Activated CD4-positive, alpha-beta T cell treated with anti-CD3 and anti-CD28 coated beads, Interleukin-2, amount 10 ng/mL, durations not matched to agents 7 days and 5 days (primary cell): ENCODE data around the gene C1orf210. TPM values are rescaled to one million over a fixed set of nuclear protein-coding genes. Genes with fewer than 3 reads are reported as not detected.

ENCODE experiments used
- CTCF ChIA-PET: fragments of 350-600 bp; sonication (Branson Sonifier 250); formaldehyde crosslinking; loops from one replicate; lab custom pipeline; 2021; ENCODE audit warnings: antibody characterized with exemption; lab: Charles Lee
- POLR2A ChIA-PET: fragments of 350-600 bp; sonication (Branson Sonifier 250); formaldehyde crosslinking; loops from one replicate; lab custom pipeline; 2021; ENCODE audit warnings: antibody characterized with exemption; lab: Charles Lee
- DNase-seq: peaks from one replicate; pipeline ENCODE4 v3.0.0-alpha.2; 2020
- H3K27ac Mint-ChIP-seq: one replicate; pipeline ENCODE4 v1.8.0; 2021; ENCODE audit warnings: mild to moderate bottlenecking, moderate library complexity, mixed read lengths
- H3K27me3 Mint-ChIP-seq: one replicate; pipeline ENCODE4 v1.8.0; 2021; ENCODE audit warnings: mixed read lengths
- H3K36me3 Mint-ChIP-seq: one replicate; pipeline ENCODE4 v1.8.0; 2021; ENCODE audit warnings: low read depth, mixed read lengths
- H3K4me1 Mint-ChIP-seq: one replicate; pipeline ENCODE4 v1.8.0; 2021; ENCODE audit warnings: mixed read lengths
- H3K4me3 Mint-ChIP-seq: one replicate; pipeline ENCODE4 v1.8.0; 2021; ENCODE audit warnings: mild to moderate bottlenecking, moderate library complexity, mixed read lengths
- H3K9me3 Mint-ChIP-seq: one replicate; pipeline ENCODE4 v1.8.0; 2021; ENCODE audit warnings: mixed read lengths
- total RNA-seq, 2 experiments: library from RNA; stranded (reverse); gene quantifications; one replicate each; pipeline ENCODE4 v1.2.3, GENCODE V29; 2021

Gene C1orf210
- total RNA-seq, 2 experiments from 2014 or later, result not detected

DNA sequence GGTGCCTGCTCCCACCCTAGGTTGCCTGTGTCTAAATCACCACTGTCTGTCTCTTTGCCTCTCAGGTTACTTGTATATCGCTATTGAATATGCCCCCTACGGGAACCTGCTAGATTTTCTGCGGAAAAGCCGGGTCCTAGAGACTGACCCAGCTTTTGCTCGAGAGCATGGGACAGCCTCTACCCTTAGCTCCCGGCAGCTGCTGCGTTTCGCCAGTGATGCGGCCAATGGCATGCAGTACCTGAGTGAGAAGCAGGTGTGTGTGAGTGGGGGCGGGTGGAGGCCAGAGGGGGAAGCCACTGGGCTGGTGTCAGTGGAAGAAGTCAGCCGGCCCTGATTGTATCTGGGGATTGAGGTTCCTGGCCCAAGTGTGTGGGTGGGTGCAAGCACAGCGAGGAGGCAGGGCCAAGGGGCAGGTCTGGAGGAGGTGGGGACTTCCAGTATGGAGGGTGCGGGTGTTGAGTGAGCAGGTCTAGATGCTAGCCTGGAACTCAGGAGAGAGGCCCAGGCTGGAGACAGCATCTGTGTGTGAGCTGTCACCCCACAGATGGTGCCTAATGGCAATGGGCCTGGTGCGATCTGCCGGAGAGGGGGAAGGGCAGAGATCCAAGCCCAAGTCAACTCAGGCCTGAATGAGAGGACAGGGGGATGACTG lies 32.6 kb upstream of the C1orf210 start:
- no peak overlapping the region for H3K27ac Mint-ChIP-seq

DNA sequence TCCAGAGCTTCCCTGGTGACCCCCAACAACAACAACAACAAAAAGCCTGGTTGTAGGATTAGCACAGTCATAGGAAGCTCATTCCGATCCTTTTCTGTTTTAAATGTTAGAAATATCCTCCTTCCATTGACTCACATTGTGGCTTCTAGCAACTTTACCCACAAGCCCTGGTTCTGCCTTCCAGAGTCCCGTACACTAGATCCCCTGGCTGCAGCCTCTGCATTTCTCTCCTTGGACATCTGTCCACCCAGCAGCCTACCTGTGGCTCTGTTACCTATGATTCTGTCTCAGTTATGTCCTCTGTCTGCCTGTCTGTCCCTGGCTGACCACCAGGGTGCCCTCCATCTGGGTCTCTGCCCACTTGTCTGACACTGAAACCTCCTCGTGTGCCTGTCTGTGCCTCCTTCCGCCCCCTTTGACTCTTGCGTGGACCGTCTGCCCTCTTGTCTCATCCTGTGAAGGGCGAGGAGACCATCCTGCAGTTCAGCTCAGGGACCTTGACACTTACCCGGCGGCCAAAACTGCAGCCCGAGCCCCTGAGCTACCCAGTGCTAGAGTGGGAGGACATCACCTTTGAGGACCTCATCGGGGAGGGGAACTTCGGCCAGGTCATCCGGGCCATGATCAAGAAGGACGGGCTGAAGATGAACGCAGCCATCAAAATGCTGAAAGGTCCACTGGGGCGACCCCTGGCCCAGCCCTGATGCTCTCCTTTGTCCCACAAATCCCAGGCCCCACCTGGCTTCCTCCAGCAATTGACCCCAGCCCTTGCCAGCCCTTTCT lies 31.5 kb upstream of the C1orf210 start:
- no peaks in the 10 kb centered on the region for H3K4me1 Mint-ChIP-seq
- CTCF ChIA-PET, result interaction anchor here (1.3 to 1.7 kb wide), 2 partner anchors 12 to 24 kb away, joined by 3 to 4 read pairs; no protein-coding TSS in a partner anchor
- H3K4me3 Mint-ChIP-seq, result no peak overlapping the region

More for the DNA sequence above, 32.6 kb upstream of the C1orf210 start:
- ChIA-PET POLR2A (no interaction called here), CTCF (no interaction called here)
- H3K36me3 Mint-ChIP-seq, result no peaks in the 10 kb centered on the region
- no peak overlapping the region for H3K4me3 Mint-ChIP-seq
- no peaks in the 10 kb centered on the region for H3K9me3 Mint-ChIP-seq
- DNase-seq, result no peak
- no peaks in the 10 kb centered on the region for H3K27me3 Mint-ChIP-seq
- H3K4me1 Mint-ChIP-seq, result no peaks in the 10 kb centered on the region

DNA sequence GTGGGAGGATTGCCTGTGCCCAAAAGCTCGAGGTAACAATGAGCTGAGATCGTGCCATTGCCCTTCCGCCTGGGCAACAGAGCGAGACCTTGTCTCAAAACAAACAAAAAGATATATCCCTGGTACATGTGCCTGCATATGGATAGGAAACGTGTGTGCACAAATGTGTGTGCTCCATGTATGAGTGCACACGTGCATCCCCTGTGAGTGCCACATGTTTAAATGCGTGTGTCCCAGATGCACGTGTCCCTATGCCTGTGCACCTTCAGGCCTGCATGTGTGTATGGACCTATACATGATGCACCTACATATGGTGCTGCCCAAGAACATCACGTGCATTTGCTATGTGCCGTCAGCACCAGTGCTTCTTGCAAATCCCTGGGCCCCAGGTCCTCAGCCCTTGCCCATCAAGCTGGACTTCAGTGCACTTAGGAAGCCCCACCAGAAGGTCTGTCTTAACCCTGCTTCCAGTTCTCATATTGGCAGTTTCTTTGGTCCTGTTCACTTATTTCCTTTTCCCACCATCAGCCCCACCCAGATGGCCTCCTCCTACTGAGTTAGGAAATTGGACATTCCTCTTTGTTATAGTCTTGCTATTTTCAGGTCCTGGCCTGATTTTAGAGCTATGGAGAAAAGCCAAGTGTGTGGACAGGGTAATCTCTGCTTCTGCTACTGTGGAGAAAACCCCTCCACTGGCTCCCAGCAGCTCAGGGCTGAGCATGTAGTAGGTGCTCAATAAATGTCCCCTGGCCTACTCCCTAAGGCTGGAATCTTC lies 30.8 kb upstream of the C1orf210 start:
- DNase-seq, result no peak
- H3K4me3 Mint-ChIP-seq, result no peak overlapping the region
- H3K27me3 Mint-ChIP-seq, result no peaks in the 10 kb centered on the region
- no peaks in the 10 kb centered on the region for H3K9me3 Mint-ChIP-seq
- H3K27ac Mint-ChIP-seq, result no peak overlapping the region
- no peaks in the 10 kb centered on the region for H3K4me1 Mint-ChIP-seq
- CTCF ChIA-PET, result interaction anchor here (1.3 to 1.7 kb wide), 2 partner anchors 13 to 23 kb away, joined by 3 to 4 read pairs; no protein-coding TSS in a partner anchor
- H3K36me3 Mint-ChIP-seq, result no peaks in the 10 kb centered on the region
- POLR2A ChIA-PET, result no interaction called here

More for the DNA sequence above, 31.5 kb upstream of the C1orf210 start:
- no peak overlapping the region for H3K27ac Mint-ChIP-seq
- H3K9me3 Mint-ChIP-seq, result no peaks in the 10 kb centered on the region
- no peaks in the 10 kb centered on the region for H3K36me3 Mint-ChIP-seq
- POLR2A ChIA-PET, result no interaction called here
- DNase-seq, result no peak
- no peaks in the 10 kb centered on the region for H3K27me3 Mint-ChIP-seq

DNA sequence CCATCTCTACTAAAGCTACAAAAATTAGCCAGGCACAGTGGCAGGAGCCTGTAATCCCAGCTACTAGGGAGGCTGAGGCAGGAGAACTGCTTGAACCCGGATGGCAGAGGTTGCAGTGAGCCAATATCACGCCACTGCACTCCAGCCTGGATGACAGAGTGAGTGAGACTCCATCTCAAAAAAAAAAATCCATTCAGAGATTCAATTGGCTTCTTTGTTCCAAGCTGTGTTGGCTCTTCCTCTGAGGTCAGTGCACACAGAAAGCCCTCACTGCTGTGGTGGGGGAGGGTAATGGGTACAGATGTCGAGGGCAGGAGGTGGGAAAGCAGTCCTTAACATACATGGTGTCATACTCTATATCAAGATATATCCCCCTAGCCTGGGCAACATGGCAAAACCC lies 30.1 kb upstream of the C1orf210 start:
- CTCF ChIA-PET, result no interaction called here
- H3K4me3 Mint-ChIP-seq, result no peak overlapping the region

DNA sequence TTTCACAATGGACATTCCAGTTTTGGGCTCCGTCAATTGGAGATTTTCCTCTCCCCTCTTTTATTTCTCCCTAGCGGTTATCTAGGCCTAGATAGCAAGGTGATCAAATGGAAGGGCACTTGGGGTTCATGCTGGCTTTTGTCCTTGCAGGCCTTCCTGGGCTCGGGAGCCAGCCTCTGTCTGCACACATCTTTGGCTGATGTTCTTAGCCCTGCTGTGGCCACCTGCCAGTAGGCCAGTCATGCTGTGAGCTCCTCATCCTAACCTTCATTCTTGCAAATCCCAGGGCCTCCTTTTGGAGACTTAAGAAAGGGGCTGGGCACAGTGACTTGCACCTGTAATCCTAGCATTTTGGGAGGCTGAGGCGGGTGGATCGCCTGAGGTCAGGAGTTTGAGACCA lies 28.9 kb upstream of the C1orf210 start:
- POLR2A ChIA-PET, result no interaction called here
- Mint-ChIP-seq H3K4me3 (no peak overlapping the region), H3K27ac (no peak overlapping the region), H3K36me3 (no peaks in the 10 kb centered on the region), H3K27me3 (no peaks in the 10 kb centered on the region), H3K4me1 (no peaks in the 10 kb centered on the region), H3K9me3 (no peaks in the 10 kb centered on the region)
- no peak for DNase-seq
- CTCF ChIA-PET, result no interaction called here

More for the DNA sequence above, 30.1 kb upstream of the C1orf210 start:
- H3K27ac Mint-ChIP-seq, result no peak overlapping the region
- DNase-seq, result no peak
- H3K4me1 Mint-ChIP-seq, result no peaks in the 10 kb centered on the region
- H3K27me3 Mint-ChIP-seq, result no peaks in the 10 kb centered on the region
- H3K9me3 Mint-ChIP-seq, result no peaks in the 10 kb centered on the region
- POLR2A ChIA-PET, result no interaction called here
- no peaks in the 10 kb centered on the region for H3K36me3 Mint-ChIP-seq

DNA sequence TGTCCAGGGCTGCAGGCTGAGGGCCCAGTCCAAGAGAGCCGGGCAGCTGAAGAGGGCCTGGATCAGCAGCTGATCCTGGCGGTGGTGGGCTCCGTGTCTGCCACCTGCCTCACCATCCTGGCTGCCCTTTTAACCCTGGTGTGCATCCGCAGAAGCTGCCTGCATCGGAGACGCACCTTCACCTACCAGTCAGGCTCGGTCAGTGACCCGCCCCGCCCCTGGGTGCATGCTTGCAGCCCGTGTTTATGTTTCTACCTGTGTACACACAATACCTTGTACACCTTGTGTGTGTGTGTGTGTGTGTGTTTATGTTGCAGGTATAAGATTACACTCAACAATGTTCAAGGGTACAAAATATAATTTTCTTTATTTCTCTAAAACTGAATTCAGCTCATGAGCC lies 28.4 kb upstream of the C1orf210 start:
- no peaks in the 10 kb centered on the region for H3K4me1 Mint-ChIP-seq
- H3K27ac Mint-ChIP-seq, result no peak overlapping the region
- no peak for DNase-seq
- CTCF ChIA-PET, result no interaction called here
- H3K36me3 Mint-ChIP-seq, result no peaks in the 10 kb centered on the region
- no peak overlapping the region for H3K4me3 Mint-ChIP-seq
- H3K9me3 Mint-ChIP-seq, result no peaks in the 10 kb centered on the region
- H3K27me3 Mint-ChIP-seq, result no peaks in the 10 kb centered on the region
- POLR2A ChIA-PET, result no interaction called here

DNA sequence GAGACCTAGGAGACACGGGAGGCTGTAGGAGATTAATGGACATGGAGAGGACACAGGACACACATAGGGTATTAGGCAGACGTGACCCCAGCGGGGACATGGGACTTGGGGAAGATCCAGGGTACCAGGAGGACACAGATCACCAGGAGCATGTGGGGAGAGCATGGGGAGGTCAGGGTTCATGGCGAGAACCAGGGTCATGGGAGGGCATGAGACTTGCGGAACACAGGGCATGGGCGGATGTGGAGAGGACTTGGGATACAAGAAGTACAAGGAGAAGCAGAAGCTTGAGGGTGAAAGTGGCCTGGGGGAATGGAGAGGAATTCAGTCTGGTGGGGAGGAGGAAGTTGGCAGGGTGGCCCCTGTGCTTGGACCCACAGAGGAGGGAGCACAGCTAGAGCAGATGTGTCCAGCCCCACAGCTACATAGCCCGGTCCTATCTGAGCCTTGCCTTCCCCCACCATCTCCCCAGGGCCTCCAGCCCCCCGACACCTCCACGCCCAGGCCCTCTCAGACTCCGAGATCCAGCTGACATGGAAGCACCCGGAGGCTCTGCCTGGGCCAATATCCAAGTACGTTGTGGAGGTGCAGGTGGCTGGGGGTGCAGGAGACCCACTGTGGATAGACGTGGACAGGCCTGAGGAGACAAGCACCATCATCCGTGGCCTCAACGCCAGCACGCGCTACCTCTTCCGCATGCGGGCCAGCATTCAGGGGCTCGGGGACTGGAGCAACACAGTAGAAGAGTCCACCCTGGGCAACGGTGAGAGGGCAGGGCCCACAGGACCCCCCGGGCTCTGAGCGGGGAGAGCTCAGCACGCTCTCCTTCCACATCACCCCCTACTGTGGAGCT lies 27.5 kb upstream of the C1orf210 start:
- no peak for DNase-seq
- POLR2A ChIA-PET, result no interaction called here
- CTCF ChIA-PET, result interaction anchor here (2.3 kb wide), 1 partner anchor 16 kb away, joined by 7 read pairs; no protein-coding TSS in a partner anchor
- no peaks in the 10 kb centered on the region for H3K9me3 Mint-ChIP-seq
- H3K36me3 Mint-ChIP-seq, result no peaks in the 10 kb centered on the region
- no peaks in the 10 kb centered on the region for H3K27me3 Mint-ChIP-seq
- H3K4me3 Mint-ChIP-seq, result no peak overlapping the region
- H3K27ac Mint-ChIP-seq, result no peak overlapping the region
- H3K4me1 Mint-ChIP-seq, result no peaks in the 10 kb centered on the region

DNA sequence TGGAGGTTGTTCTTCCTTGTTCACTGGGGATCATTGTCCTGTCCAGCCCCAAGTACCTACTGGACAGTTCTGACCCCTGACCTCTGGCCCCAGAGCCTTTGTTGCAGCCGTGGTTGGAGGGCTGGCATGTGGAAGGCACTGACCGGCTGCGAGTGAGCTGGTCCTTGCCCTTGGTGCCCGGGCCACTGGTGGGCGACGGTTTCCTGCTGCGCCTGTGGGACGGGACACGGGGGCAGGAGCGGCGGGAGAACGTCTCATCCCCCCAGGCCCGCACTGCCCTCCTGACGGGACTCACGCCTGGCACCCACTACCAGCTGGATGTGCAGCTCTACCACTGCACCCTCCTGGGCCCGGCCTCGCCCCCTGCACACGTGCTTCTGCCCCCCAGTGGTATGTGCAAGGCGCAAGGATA lies 26.8 kb upstream of the C1orf210 start:
- Mint-ChIP-seq H3K27ac (no peak overlapping the region), H3K9me3 (no peaks in the 10 kb centered on the region), H3K27me3 (no peaks in the 10 kb centered on the region), H3K36me3 (no peaks in the 10 kb centered on the region), H3K4me1 (no peaks in the 10 kb centered on the region), H3K4me3 (no peak overlapping the region)
- DNase-seq, result no peak
- ChIA-PET CTCF (interaction anchor here (2.3 kb wide), 1 partner anchor 17 kb away, joined by 7 read pairs; no protein-coding TSS in a partner anchor), POLR2A (no interaction called here)

DNA sequence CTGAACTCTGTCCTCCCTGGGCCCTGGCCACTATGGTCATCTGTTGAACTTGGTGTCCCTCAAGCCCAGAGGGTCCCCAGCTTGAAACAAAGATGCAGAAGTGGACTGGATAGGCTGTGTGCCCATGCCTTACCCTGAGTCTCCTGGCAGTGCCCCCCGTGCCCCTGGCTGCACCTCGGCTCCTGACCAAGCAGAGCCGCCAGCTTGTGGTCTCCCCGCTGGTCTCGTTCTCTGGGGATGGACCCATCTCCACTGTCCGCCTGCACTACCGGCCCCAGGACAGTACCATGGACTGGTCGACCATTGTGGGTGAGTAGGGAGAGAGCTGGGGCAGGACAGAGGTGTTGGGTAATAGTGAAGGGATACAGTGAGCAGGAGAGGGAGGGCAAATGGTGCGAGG lies 26.1 kb upstream of the C1orf210 start:
- Mint-ChIP-seq H3K9me3 (no peaks in the 10 kb centered on the region), H3K36me3 (no peaks in the 10 kb centered on the region), H3K27ac (no peak overlapping the region), H3K4me1 (no peaks in the 10 kb centered on the region), H3K4me3 (no peak overlapping the region), H3K27me3 (no peaks in the 10 kb centered on the region)
- DNase-seq, result no peak
- ChIA-PET POLR2A (no interaction called here), CTCF (interaction anchor here (2.3 kb wide), 1 partner anchor 18 kb away, joined by 7 read pairs; no protein-coding TSS in a partner anchor)

DNA sequence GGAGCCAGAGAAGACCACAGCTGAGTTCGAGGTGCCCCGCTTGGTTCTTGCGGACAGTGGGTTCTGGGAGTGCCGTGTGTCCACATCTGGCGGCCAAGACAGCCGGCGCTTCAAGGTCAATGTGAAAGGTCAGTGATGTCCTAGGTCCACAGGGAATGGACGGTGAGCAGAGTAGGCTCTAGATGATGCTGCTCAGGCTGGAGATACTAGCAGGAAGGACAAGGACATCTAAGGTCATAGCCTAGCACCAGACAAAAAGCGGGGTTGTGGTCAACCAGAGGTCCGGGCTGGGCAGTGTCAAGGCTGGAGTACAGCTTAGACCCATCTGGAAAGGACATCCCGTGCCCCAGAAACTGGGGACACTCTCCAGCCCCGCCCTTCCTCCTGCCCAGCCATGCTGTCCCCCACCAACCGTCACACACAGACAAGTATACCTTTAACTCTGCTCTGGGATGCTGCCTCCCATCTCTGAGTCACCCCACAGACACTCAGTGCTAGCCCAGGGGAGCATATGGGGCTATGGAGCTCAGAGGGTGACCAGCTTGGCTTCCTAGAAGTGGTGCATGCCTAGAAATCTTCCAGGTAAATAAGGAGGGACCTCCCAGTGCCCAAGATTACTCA lies 24.1 kb upstream of the C1orf210 start:
- no peak overlapping the region for H3K27ac Mint-ChIP-seq

DNA sequence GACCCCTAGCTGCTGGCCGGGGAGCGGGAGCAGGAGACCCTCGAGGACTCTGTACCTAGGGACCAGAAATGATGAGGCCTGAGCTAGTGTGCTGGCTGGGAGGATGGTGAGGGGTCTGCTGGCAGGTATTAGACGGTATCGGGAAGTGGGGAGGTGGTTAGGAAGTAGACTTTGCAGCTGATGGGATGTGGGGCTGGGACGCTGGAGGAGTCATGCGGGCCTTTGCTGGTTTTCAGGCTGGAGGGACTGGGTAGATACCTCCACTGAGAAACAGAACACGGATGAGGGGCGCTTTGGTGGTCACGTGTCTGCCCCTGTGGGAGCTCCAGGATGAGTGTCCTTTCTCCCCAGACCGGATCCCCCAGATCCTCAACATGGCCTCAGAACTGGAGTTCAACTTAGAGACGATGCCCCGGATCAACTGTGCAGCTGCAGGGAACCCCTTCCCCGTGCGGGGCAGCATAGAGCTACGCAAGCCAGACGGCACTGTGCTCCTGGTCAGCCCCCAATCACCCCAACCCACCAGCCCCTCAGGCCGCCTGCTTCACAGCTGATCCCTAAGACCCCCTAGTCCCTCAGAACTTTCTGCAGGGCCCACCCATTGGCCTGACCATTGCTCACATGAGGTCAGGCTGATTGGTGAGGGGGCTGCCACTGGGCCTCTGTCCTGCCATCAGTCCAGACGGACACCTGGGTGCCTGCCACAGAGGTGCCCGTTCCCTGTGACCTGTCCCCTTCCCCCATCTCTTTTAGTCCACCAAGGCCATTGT lies 23.4 kb upstream of the C1orf210 start:
- no peak for DNase-seq
- Mint-ChIP-seq H3K27ac (no peak overlapping the region), H3K4me1 (no peaks in the 10 kb centered on the region), H3K4me3 (no peak overlapping the region), H3K36me3 (no peaks in the 10 kb centered on the region), H3K9me3 (no peaks in the 10 kb centered on the region), H3K27me3 (no peaks in the 10 kb centered on the region)
- ChIA-PET POLR2A (no interaction called here), CTCF (interaction anchor here (1.1 kb wide), 2 partner anchors 11 to 27 kb away, joined by 3 to 4 read pairs; no protein-coding TSS in a partner anchor)

More for the DNA sequence above, 24.1 kb upstream of the C1orf210 start:
- no peak for DNase-seq
- no peaks in the 10 kb centered on the region for H3K4me1 Mint-ChIP-seq
- ChIA-PET POLR2A (no interaction called here), CTCF (interaction anchor here (1.1 kb wide), 1 partner anchor 11 kb away, joined by 4 read pairs; no protein-coding TSS in a partner anchor)
- no peak overlapping the region for H3K4me3 Mint-ChIP-seq
- no peaks in the 10 kb centered on the region for H3K27me3 Mint-ChIP-seq
- H3K9me3 Mint-ChIP-seq, result no peaks in the 10 kb centered on the region
- no peaks in the 10 kb centered on the region for H3K36me3 Mint-ChIP-seq
